Testis (tissue), 2 donors: Measurements from ENCODE around the gene LYAR.

ENCODE experiments used
- CTCF ChIP-seq, 3 experiments: fragments of 450-650 bp in 2 of 3; fragments of 200-600 bp in 1 of 3; sonication (generic) in 1 of 3; IDR thresholded peaks; one replicate each; pipeline ENCODE4 v1.5.1; 2016 to 2019; ENCODE audit warnings: antibody characterized with exemption in 3 of 3, mild to moderate bottlenecking in 2 of 3, moderate library complexity in 1 of 3
- POLR2A ChIP-seq: fragments of 450-650 bp; IDR thresholded peaks from one replicate; pipeline ENCODE4 v1.6.1; 2017; ENCODE audit warnings: antibody characterized with exemption, mild to moderate bottlenecking, moderate library complexity

- TF ChIP-seq POLR2A (no peak), CTCF (IDR thresholded peaks at IDR 0.05) (no peak)
These were observed 63.1 kb downstream of the LYAR start, which contains the start of gene OTOP1 for GRCh38 chr4:4226606-4227438.
